Fibroblast of skin of left quadriceps (primary cell): ENCODE results near the gene OR1L4.

Experiments
- DNase-seq, 2 experiments: peaks; one replicate each; pipeline ENCODE4 v3.0.0-alpha.2; 2013; ENCODE audit warnings: low read depth in 2 of 2

The OR1L4 gene, protein sequence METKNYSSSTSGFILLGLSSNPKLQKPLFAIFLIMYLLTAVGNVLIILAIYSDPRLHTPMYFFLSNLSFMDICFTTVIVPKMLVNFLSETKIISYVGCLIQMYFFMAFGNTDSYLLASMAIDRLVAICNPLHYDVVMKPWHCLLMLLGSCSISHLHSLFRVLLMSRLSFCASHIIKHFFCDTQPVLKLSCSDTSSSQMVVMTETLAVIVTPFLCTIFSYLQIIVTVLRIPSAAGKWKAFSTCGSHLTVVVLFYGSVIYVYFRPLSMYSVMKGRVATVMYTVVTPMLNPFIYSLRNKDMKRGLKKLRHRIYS

DNA sequence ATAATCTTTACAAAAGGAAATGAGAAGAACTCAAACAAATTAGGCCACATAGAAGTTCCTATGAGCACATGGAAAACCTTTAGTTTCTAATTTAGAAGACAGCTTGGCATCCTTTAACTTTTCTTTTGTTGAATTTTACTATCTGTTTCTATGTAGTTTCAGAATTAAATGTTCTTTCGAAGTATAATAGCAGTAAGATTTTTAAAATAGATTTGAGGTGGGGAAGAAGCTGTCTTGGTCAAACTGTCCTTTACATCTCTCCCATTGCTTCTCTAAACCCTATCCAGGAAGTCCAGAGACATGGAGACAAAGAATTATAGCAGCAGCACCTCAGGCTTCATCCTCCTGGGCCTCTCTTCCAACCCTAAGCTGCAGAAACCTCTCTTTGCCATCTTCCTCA is at the start of gene OR1L4:
TSS of gene OR1L4 (plus strand) at position 301 of the 400 bp plus-strand sequence. CDS start at position 301, 0 bp downstream.
- no peak for DNase-seq

DNA sequence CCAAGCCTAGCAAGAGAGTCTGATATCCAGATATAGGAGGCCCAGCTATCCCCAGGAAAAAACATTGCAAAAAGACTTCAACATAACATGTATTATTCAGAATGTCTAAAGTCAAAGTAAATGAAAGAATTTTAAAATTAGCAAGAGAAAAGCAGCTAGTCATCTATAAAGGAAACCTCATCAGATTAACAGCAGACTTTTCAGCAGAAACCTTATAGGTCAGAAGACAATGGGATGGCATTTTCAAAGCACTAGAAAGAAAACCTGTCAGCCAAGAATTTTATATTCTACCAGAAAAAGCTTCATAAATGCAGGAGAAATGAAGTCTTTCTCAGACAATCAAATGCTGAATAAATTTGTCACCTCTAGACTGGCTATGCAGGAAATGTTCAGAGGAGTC is 38.9 kb upstream of the OR1L4 start:
- no peak for DNase-seq

DNA sequence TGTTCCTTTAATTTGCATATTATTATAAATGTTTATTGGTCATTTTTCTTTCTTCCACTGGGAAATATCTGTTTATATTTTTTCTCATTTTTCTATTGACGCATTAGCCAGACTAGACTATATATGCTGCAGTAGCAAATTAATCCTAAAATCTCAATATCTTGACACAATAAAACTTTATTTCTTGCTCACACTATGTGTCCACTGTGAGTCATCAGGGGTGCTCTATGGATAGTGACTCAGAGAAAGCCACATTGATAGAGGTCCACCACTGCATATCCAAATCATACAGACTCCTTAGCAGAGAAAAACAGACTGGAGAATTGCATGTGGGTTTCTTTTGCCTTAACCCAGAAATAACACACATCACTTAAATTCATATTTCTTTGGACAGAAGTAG is 28.1 kb upstream of the OR1L4 start:
- DNase-seq, result no peak

DNA sequence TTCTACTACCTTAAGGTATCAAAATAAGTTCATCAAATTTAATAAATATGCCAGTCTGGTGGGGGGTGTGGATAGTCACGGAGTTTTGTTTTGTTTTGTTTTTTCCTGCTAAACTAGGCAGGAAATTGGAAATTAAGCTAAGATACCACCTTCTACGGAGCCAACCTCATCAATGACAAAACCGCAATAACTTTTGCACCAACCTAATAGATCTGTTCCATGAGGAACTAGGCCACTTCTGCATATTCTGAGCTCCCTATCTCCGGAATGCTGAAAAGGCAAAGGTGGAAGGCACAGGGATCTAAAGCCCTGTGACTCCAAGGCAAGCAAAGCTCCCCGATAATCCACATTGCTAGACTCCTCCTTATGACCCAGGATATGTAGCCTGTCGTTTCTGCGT is 5.8 kb upstream of the OR1L4 start:
- no peak for DNase-seq

DNA sequence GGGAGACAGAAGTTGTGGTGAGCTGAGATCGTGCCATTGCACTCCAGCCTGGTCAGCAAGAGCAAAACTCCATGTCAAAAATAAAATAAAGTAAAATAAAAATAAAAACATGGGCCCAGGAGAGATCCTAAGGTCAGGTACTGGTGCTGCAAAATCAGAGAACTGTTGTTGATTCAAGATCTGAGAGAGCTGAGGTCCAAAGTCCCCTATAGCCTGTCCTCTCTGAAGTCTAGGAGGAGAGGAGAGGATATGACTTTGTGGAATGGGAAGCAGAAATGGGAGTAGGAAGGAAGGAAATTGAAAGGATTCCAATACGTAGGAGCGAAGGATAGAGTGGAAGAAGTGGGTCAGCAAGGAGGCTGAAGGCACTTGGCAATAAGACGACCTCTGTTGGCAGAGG is 4.6 kb upstream of the OR1L4 start:
- no peak for DNase-seq

DNA sequence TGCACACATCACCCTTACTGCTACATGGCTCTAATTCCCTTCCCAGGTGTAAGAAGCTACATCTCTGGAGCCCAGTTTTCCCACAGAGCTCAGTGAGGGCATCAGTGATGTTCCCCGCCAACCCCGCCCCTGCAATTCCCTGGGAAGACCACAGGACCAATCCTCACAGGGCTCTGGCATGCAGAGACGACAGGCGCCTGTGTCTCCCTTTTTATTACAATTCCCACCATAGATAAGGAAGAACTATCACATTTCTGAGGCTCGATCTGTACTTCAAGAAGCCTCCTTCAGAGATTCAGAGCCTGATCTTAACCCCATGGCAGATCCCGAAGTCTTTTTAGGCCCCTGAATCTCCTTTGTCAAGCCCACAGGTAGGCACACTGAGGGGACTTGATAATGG is 18.2 kb downstream of the OR1L4 start, which contains the start of gene OR1L6:
TSS of gene OR1L6 (plus strand) at position 301 of the 400 bp plus-strand sequence. CDS start 7,545 bp downstream, outside the sequence.
- DNase-seq, result no peak

DNA sequence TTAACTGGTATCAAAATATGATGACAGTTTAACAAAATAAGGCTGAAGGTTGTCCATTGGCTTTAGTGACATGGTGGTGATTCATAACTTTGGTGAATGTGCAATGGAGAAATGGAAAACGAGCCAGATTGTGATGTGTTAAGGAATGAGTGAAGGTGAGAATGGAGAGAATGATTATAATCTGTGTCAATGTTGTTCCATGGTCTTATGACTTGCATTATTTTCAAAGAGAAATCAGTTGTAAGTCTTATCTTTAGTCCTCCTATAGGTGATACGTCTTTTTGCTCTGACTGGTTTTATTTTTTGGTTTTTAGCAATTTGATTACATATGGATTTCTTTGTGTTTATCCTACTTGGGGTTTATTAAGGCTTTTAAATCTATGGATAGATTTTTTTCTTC is 31.0 kb downstream of the OR1L4 start:
- DNase-seq, result no peak

DNA sequence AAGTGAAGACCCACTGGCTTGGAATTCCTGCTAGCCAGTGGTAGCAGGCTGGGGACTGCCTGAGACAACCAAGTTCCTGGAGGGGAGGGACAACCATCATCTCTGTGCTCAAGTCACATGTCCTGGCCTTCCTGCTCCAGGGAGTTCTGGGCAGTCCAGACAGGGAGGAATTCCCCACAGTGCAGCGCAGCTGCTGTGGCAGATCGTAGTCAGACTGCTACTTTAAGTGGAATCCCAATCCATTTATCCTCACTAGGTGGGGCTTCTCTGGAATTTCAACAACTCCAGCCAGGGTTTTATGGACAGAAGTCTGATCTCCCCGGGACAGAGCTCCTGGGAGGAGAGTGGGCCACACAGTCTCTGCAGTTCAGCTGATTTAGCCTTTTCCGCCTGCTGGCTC is 44.0 kb downstream of the OR1L4 start:
- DNase-seq, result no peak
